H9 (cell line): ENCODE data around the gene ITPR2. TPM values are rescaled to one million over a fixed set of nuclear protein-coding genes. Genes with fewer than 3 reads are reported as not detected.

Source experiments
- DNase-seq: peaks from one replicate; pipeline ENCODE4 v3.0.0-alpha.2; 2017
- H2AFZ ChIP-seq: one replicate; pipeline ENCODE4 v1.6.1; 2013; ENCODE audit warnings: mild to moderate bottlenecking, low read length, control low read depth, moderate library complexity
- H2AK5ac ChIP-seq: 2 replicates; pipeline ENCODE4 v1.6.1; 2013; ENCODE audit warnings: low read length, control low read depth, mixed read lengths; ENCODE audit not compliant: insufficient read length
- H2BK120ac ChIP-seq: one replicate; pipeline ENCODE4 v1.6.1; 2013; ENCODE audit warnings: low read depth, mild to moderate bottlenecking, low read length, control low read depth, inconsistent platforms; ENCODE audit not compliant: poor library complexity, severe bottlenecking
- H2BK12ac ChIP-seq: 2 replicates; pipeline ENCODE4 v1.6.1; 2013; ENCODE audit warnings: low read length, control low read depth, mixed read lengths, low read depth; ENCODE audit not compliant: insufficient read length
- H2BK15ac ChIP-seq: 2 replicates; pipeline ENCODE4 v1.6.1; 2013; ENCODE audit warnings: low read depth, low read length, control low read depth
- H2BK20ac ChIP-seq: one replicate; pipeline ENCODE4 v1.6.1; 2013; ENCODE audit warnings: low read depth, mild to moderate bottlenecking, low read length, control low read depth, inconsistent platforms; ENCODE audit not compliant: poor library complexity, severe bottlenecking
- H2BK5ac ChIP-seq: 2 replicates; pipeline ENCODE4 v1.6.1; 2013; ENCODE audit warnings: low read length, control low read depth, mixed read lengths; ENCODE audit not compliant: insufficient read length
- H3K14ac ChIP-seq: 2 replicates; pipeline ENCODE4 v1.6.1; 2013; ENCODE audit warnings: low read length, control low read depth; ENCODE audit not compliant: insufficient read depth
- H3K18ac ChIP-seq: 2 replicates; pipeline ENCODE4 v1.6.1; 2013; ENCODE audit warnings: low read depth, mild to moderate bottlenecking, mixed read lengths, low read length, control low read depth; ENCODE audit not compliant: insufficient read length
- H3K23ac ChIP-seq: 2 replicates; pipeline ENCODE4 v1.6.1; 2013; ENCODE audit warnings: low read length, control low read depth, mixed read lengths, low read depth; ENCODE audit not compliant: insufficient read length
- H3K23me2 ChIP-seq: 2 replicates; pipeline ENCODE4 v1.6.1; 2013; ENCODE audit warnings: low read depth, mild to moderate bottlenecking, mixed read lengths, low read length, control low read depth; ENCODE audit not compliant: insufficient read length, poor library complexity, severe bottlenecking
- H3K27ac ChIP-seq: 2 replicates; pipeline ENCODE4 v1.5.1; 2013; ENCODE audit warnings: low read length, control low read depth, mixed read lengths, low read depth; ENCODE audit not compliant: insufficient read length
- H3K27me3 ChIP-seq: 2 replicates; pipeline ENCODE4 v1.6.1; 2013; ENCODE audit warnings: low read length, control low read depth, inconsistent platforms; ENCODE audit not compliant: insufficient read depth
- H3K4ac ChIP-seq: 2 replicates; pipeline ENCODE4 v1.6.1; 2013; ENCODE audit warnings: low read depth, mild to moderate bottlenecking, control low read depth, inconsistent platforms, low read length, moderate library complexity
- H3K4me1 ChIP-seq: 2 replicates; pipeline ENCODE4 v1.6.1; 2013; ENCODE audit warnings: low read length, control low read depth, inconsistent platforms; ENCODE audit not compliant: insufficient read depth
- H3K4me2 ChIP-seq: 2 replicates; pipeline ENCODE4 v1.6.1; 2013; ENCODE audit warnings: low read length, control low read depth, mixed read lengths; ENCODE audit not compliant: insufficient read length, insufficient read depth
- H3K56ac ChIP-seq: 2 replicates; pipeline ENCODE4 v1.6.1; 2013; ENCODE audit warnings: low read depth, mild to moderate bottlenecking, mixed read lengths, low read length, control low read depth; ENCODE audit not compliant: insufficient read length
- H3K79me1 ChIP-seq: 2 replicates; pipeline ENCODE4 v1.6.1; 2013; ENCODE audit warnings: low read depth, mild to moderate bottlenecking, moderate library complexity, low read length, control low read depth, inconsistent platforms; ENCODE audit not compliant: insufficient read depth, poor library complexity, severe bottlenecking
- H3K79me2 ChIP-seq: 2 replicates; pipeline ENCODE4 v1.6.1; 2013; ENCODE audit warnings: low read length, control low read depth, inconsistent platforms; ENCODE audit not compliant: insufficient read depth
- H3K9ac ChIP-seq: 2 replicates; pipeline ENCODE4 v1.6.1; 2013; ENCODE audit warnings: low read length, control low read depth, mixed read lengths; ENCODE audit not compliant: insufficient read length; ENCODE audit errors: extremely low read depth
- H3K9me3 ChIP-seq: one replicate; pipeline ENCODE4 v1.6.1; 2013; ENCODE audit warnings: low read depth, low read length, inconsistent platforms; ENCODE audit not compliant: control insufficient read depth
- H3T11ph ChIP-seq: one replicate; pipeline ENCODE4 v1.6.1; 2013; ENCODE audit warnings: mild to moderate bottlenecking, low read length, control low read depth, inconsistent platforms
- H4K20me1 ChIP-seq: one replicate; pipeline ENCODE4 v1.6.1; 2013; ENCODE audit not compliant: control insufficient read depth, insufficient read length, insufficient read depth
- H4K5ac ChIP-seq: 2 replicates; pipeline ENCODE4 v1.6.1; 2013; ENCODE audit warnings: low read depth, mild to moderate bottlenecking, mixed read lengths, low read length, control low read depth; ENCODE audit not compliant: insufficient read length
- H4K8ac ChIP-seq: replicated peaks from 2 replicates; pipeline ENCODE4 v1.6.1; 2013; ENCODE audit warnings: low read length, control low read depth, mixed read lengths, low read depth; ENCODE audit not compliant: insufficient read length
- H4K91ac ChIP-seq: 2 replicates; pipeline ENCODE4 v1.6.1; 2013; ENCODE audit warnings: low read depth, mild to moderate bottlenecking, moderate library complexity, mixed read lengths, low read length, control low read depth; ENCODE audit not compliant: insufficient read length
- H3K27ac Mint-ChIP-seq, 3 experiments: 2 replicates in 2 of 3; 3 replicates in 1 of 3; pipeline ENCODE4 v1.8.0; 2020 to 2021; ENCODE audit warnings: mixed read lengths in 3 of 3, mild to moderate bottlenecking in 1 of 3, moderate library complexity in 1 of 3
- H3K27me3 Mint-ChIP-seq: 2 replicates; pipeline ENCODE4 v1.8.0; 2021; ENCODE audit warnings: low read depth, mild to moderate bottlenecking, moderate library complexity, mixed read lengths
- H3K36me3 Mint-ChIP-seq, 3 experiments: 2 replicates in 2 of 3; 3 replicates in 1 of 3; pipeline ENCODE4 v1.8.0; 2020 to 2021; ENCODE audit warnings: low read depth in 3 of 3, mixed read lengths in 3 of 3; ENCODE audit not compliant: insufficient read depth in 1 of 3
- H3K4me1 Mint-ChIP-seq, 2 experiments: 2 replicates each; pipeline ENCODE4 v1.8.0; 2020; ENCODE audit warnings: mixed read lengths in 2 of 2
- H3K4me3 Mint-ChIP-seq, 2 experiments: 2 replicates in 1 of 2; 3 replicates in 1 of 2; pipeline ENCODE4 v1.8.0; 2020 to 2021; ENCODE audit warnings: mild to moderate bottlenecking in 2 of 2, mixed read lengths in 2 of 2, moderate library complexity in 1 of 2
- H3K9me3 Mint-ChIP-seq, 2 experiments: 2 replicates in 1 of 2; 3 replicates in 1 of 2; pipeline ENCODE4 v1.8.0; 2020; ENCODE audit warnings: mild to moderate bottlenecking in 2 of 2, mixed read lengths in 2 of 2, moderate library complexity in 1 of 2
- CTCF ChIP-seq: fragments of 200-600 bp; sonication (generic); conservative IDR thresholded peaks from 3 replicates; pipeline ENCODE4 v1.8.0; 2021; ENCODE audit warnings: antibody characterized with exemption, mild to moderate bottlenecking
- WGBS: extraction: QIAGEN DNeasy Blood & Tissue Kit; methylation state at CpG from one replicate; pipeline ENCODE4 v1.1.7; 2013; ENCODE audit warnings: missing lambda C conversion rate, low lambda C conversion rate, mixed read lengths; ENCODE audit not compliant: insufficient read length; ENCODE audit errors: extremely low coverage; 5-methylcytosine and 5-hydroxymethylcytosine counted together
- total RNA-seq: library from RNA; stranded (reverse); gene quantifications from 2 replicates; pipeline ENCODE4 v1.2.1, GENCODE V29; 2021

Gene ITPR2
- total RNA-seq, 1 experiment from 2014 or later: 14.8 TPM

- no peak overlapping the region for H3K27ac ChIP-seq
- no peak overlapping the region for H4K91ac ChIP-seq
- no peak overlapping the region for H3K18ac ChIP-seq
- no peak for TF ChIP-seq CTCF
- H4K8ac ChIP-seq: no peak overlapping the region
- H3K4me1 Mint-ChIP-seq: peaks cover 0 to 3% of the 10 kb centered on the region in 2 experiments; a peak in 1 of 4 replicates
- no peak overlapping the region for H3K56ac ChIP-seq
- no CpG with 5 or more reads among the region's 2 CpGs for WGBS
- DNase-seq: no peak
- H2BK5ac ChIP-seq: no peak overlapping the region
- H3T11ph ChIP-seq: no peak overlapping the region
- no peak overlapping the region for H3K4ac ChIP-seq
- H3K27me3 ChIP-seq: no peaks in the 10 kb centered on the region
- no peak overlapping the region for H2BK15ac ChIP-seq
- no peak overlapping the region for H2BK12ac ChIP-seq
- no peak overlapping the region for H3K27ac Mint-ChIP-seq
- H3K14ac ChIP-seq: no peak overlapping the region
- no peak overlapping the region for H2BK120ac ChIP-seq
- no peak overlapping the region for H3K9ac ChIP-seq
- H2AK5ac ChIP-seq: no peak overlapping the region
- H3K23me2 ChIP-seq: peaks cover 2% of the 10 kb centered on the region
- H2BK20ac ChIP-seq: no peak overlapping the region
- no peak overlapping the region for H3K4me3 Mint-ChIP-seq
- H3K4me2 ChIP-seq: no peak overlapping the region
- no peaks in the 10 kb centered on the region for H3K27me3 Mint-ChIP-seq
- H3K79me2 ChIP-seq: no peaks in the 10 kb centered on the region; the same call in 1 of the 2 replicates
- H2AFZ ChIP-seq: no peak overlapping the region
- H4K20me1 ChIP-seq: no peaks in the 10 kb centered on the region
- H3K36me3 Mint-ChIP-seq: peaks cover 0 to 2% (median 0%) of the 10 kb centered on the region in 3 experiments; a peak in 2 of 7 replicates
- no peaks in the 10 kb centered on the region for H3K9me3 ChIP-seq
- H3K9me3 Mint-ChIP-seq: no peaks in the 10 kb centered on the region
- no peaks in the 10 kb centered on the region for H3K4me1 ChIP-seq
- H3K23ac ChIP-seq: no peak overlapping the region
- no peaks in the 10 kb centered on the region for H3K79me1 ChIP-seq
- no peak overlapping the region for H4K5ac ChIP-seq
These were observed 266.3 kb downstream of the ITPR2 start for GRCh38 chr12:26566675-26567074.
